Fibroblast of skin of right biceps (primary cell): ENCODE data around the gene JUNB.

Source experiments
- DNase-seq: peaks from one replicate; pipeline ENCODE4 v3.0.0-alpha.2; 2013

Gene JUNB

DNA sequence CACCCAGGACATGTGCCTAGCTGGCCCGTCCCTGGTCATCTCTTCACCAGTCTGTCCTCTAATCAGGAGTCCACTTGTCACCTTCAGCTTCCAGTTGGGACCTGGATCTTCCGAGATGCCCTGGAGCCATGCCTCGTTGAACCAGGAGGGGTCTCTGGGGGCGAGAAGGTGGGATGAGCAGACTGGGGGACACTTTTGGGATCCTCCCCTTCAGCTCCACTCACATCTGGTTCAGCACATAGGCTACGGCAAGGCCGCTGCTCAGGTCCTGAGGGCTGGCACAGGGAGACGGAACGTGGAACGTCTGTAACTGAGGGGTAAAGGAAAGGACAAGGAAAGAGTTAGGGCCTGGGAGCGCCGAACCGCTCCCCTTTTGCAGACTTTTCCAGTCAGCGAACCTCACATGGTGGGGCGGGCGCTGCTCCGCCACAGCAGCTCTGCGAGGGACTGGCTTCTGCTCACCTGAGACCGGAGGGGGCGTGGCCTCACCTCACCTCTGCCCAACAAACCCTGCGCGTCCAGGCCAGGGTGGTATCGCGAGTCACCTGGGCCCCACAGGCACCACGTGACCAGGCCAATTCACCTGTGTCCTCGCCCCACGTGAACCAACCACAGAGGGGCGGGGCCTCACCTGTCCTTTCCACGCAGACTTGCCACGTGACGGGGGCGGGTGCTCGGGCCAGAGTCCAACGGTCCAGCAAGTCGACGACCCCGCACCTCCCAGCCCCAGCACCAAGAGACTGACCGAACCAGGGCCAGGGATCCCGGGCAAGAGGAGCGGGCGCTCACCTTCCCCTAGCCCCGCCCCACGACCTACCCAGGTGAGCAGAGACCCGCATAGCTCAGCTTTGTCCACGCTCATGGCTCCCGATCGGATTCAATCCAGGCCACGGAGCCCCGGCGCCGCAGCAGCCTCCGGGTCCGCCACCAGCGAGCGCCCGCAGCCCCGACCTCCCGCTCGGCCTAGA lies 16.4 kb upstream of the JUNB start, which contains the start of gene HOOK2:
TSS of gene HOOK2 (minus strand) at position 965 of the 968 bp plus-strand sequence. CDS start at position 862, 103 bp downstream.
- no peak for DNase-seq

DNA sequence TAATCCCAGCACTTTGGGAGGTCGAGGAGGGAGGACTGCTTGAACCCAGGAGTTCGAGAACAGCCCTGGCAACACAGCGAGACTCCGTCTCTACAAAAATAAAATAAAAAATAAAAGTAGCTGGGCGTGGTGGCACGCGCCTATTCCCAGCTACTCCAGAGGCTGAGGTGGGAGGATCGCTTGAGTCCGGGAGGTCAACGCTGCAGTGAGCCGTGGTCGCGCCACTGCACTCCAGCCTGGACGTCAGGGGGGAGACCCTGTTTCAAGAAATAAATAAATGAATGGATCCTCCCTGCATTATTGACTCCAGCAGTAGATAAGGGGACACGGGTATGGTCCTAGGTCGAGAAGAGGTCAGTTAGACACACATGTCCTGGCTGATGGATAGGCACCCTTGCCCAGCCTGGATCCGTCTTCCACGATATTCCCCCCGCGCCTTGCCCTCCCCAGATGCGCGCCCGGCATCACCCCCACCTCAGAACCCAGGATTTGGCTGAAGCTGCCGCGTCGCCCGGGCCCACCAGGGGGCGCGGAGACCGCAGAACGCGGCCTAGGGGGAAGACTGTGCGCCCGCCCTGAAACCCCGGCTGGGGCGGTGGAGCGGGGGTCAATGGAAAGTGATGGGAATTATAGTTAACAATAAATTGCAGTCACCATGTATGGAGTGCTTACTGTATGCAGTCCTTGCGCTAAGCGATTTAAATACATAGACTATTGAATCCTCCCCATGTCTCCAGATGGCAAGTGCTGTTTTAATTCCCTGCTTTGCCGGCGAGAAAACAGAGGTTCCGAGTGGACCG lies 13.9 kb upstream of the JUNB start:
- peak; percentile 81 for DNase-seq

DNA sequence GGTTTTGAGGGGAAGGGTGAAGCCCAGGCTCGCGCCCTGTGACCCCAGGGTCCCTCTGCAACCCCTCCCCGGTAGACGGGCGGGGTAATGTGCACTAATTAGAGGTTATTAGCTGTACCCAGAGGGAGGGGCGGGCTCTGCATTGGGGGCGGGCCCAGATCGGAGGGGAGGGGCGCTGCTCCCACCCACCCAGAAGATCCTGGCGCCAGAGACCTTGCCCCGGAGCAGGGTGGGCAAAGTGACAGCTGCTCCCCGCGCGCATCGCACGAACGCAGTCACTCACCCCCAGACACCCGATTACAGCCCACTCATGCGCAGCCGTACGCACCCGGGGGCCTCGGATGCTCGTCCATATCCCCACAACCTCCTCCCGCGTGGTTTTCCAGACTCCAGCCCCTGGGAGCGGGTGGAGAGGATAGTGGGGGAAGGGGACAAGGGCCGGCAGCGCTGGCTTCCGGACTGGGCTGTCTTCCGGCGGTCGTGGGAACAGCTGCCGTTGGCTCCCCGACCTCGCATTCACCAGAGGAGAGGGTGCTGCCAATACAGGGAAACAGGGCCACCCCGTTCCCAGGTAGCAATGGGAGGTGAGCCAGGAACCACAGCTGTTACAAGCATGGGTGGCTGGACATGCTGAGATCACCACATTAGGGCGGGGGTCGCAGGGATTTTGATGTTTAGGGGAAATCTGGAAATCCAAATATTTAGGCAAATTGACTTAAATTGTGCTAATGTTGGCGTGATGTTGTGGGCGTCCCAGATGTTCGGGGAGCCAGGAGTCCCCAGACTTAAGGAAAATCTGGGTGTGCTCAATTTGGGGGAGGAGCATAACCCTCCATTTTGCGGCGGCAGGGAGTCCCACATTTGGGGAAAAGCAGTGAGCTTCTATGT lies 13.0 kb upstream of the JUNB start:
- peak; percentile 77 for DNase-seq

DNA sequence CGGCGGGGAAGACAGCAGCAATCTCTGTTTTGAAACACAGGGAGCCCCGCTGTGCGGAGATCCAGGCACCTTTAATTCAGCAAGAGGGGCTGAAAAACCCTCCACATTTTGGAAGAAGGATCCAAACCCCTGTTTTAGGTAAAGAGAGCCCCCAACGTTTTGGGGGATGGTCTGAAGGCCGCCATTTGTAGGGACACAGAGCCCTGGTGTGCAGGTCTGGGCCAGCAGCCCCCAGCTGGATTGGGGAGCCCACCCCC lies 12.5 kb upstream of the JUNB start:
- DNase-seq = no peak

DNA sequence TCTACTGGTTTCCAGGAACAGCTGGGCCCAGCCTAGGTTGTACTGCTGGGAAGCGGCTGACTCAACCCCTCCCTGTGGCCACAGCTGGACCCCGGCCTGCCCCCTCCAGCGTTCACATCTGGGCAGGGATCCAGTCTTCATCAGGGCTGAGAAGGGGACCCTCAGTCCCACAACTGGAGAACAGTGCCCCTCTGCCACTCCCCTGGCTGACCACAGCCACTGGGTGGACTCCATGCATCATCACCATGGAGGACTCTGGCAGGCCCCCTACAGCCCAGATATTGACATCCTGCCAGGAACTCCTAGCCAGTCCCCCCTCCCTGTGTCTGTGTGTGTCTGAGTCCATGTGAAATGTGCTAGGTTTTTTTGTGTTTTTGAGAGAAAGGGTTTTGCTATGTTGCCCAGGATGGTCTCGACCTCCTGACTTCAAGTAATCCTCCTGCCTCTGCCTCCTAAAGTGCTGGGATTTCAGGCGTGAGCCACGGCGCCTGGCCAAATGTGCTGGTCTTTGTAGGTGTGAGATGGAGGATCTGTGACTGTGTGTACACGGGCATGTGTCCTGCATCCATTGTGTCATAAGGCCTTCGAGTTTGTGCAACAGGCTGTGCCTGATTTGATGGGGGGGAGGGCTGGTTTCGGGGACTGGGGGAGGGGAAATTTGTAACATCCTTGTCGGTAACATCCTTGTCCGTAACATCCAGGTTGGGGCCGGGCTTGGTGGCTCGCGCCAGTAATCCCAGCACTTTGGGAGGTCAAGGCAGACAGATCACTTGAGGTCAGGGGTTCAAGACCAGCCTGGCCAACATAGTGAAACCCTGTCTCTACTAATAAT lies 11.9 kb upstream of the JUNB start:
- peak; percentile 86 for DNase-seq

DNA sequence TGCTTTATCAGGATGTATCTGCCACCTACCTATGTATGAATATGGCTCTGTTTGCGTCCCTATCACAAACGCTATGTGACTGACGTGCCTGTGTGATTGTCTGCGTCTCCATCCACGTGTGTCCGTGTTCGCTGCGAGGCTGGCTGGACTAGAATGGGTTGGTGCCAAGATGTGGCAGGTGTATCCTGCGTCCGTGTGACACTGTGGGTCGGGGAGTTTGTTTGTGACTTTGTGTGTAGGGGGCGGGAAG lies 9.2 kb upstream of the JUNB start:
- no peak for DNase-seq

DNA sequence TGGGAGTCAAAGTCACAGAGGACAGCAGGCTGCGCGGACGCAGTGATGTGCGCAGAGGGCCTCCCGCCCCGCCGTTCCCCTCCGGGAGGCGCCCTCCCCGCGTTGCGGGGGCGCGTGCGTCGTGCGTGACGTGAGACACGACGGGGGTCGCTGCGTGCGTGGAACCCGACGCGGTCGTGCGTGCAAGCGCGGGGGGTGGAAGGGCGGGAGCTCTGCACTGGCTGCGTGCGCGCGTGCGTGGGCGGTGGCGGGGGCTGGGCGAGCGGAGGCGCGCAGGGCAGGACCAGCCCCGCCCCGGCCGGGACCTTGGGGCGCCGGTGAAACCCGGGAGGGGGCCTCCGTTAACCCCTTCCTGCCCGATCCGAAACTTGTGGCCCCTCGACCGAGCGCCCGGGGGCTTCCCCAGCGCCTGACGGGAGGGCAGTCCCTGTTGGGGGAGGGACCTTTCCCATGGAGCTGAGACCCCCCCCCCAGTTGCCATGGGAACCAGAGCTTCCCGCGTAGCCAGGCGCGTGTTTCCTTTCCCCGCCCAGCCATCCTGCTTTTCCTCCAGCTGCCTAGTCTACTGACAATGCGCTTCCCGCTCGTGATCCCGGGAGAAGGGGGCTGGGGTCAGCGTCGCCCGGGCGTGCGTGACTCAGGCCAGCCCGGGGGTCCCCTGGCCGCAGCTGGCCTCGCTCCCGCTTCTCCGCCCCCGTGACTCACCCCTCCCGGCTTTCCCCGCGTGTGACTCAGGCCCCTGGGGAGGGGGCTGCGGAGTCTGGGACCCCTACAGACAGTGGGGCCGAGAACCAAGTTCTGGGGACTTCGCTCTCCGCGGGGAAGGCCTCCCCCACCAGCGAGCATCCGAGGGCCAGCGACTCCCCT lies 8.6 kb upstream of the JUNB start:
- DNase-seq = peak; percentile 91

DNA sequence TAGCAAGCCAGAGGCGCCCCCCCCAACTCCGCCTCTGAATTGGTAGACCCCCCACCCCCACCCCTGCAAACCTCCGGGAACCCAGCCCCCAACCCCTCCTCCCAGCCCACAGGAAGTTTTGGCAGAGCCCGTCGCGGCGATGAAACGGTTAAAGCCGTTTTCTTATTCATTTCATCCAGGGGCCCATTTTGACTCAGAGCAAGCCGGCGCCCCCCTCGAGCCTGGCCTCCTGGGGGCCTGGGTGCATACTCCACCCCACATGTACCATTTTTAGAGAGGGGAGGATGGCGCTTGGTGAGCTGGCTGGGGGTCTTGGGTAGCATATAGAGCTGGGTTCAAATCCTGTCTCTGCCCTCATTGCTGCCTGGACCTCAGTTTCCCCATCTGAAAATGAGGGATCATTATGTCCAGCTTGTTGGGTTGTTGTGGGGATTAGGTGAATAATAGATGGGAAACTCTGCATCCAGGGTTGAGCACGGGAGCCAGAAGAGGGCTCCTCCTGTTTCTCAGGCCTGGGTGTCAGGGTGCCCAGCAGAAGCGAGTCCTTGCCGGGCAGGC lies 7.9 kb upstream of the JUNB start:
- DNase-seq = peak; percentile 78

DNA sequence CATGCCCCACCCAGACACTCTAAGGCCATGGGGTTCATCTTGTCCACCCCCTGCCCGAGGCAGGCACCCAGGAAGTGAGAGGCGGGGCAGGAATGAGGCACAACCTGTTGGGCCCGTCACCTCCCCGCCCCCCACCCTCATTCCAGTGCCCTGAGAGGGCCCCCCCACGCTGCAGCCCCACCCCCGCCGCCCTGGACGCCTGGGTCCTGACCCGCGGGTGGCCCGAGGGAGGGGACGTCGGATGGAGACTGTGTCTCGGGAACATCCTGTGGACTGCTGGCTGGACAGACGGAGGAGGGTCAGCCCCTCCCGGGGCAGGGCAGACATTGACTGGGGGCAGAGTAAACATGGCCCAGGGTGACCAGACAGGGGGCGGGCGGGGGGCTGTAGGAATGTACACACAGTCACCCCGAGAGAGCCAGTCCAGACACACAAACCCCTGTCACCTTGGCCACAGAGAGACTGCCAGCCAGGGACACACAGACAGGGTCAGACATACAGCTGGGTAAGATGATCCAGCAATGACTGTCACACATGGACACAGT lies 7.4 kb upstream of the JUNB start:
- no peak for DNase-seq

DNA sequence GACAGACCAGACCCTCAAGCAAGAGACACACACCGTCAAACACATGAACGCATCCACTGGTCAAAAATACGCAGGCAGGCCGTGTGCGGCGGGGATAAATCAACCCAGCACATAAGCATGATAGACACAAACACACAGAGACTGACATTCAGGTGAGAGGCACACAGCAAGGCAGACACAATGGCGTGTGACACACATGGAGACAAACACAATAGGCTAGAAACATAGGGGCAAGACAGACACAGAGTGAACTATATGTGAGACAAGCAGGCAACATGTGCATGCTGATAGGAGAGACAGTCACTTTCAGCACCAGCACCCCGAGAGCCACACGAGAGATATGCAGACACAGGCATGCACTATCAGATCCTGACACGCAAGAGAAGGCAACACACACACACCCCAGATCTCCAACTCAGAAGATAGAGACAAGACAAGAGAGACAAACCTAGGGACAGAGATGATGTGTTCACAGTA lies 6.9 kb upstream of the JUNB start:
- peak; percentile 32 for DNase-seq

DNA sequence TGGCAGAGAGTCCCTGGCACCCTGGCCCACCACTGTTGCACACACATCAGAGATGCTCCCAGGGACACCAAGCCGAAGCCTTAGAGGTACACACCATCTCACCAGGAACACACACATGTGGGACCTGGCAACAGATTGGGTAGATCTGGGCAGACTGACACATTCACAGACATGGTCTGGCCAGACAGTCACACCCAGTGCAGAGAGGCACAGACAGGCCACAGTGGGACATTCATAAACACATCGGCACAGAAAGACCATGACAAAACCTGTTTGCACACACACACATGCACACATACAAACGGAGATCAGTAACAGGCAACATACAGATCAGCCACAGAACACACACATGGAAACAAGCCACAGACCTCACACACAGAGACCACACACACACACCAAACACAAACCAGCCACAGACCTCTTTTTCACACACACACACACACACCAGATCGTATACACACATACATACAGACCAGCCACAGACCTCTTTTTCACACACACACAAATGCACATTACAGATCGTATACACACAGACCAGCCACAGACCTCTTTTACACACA lies 6.3 kb upstream of the JUNB start:
- peak; percentile 43 for DNase-seq

DNA sequence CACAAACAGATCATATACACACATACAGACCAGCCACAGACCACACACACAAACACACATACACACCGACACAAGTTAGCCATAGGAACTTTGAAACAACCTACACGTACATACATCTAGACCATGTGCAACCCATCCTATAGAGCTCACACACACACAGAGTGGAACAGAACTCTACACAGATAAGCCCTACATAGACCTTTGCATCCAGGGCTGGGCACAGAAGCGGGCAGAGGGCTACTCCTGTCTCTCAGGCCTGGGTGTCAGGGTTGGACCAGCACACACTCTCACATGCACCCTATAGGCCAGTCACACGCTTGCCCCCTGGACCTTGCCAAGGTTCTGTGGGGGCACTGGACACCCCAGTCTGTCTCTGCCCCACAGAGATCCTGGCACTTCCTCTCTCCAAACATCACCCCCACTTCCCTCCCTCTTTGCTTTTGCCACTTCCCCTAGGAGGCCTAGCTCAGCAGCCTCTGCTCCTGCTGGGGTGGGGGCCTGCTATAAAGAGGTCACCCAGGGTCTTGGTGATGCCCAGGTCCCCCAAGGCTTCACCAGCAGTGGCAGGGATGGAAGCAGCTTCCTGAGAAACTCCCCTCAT lies 5.8 kb upstream of the JUNB start:
- DNase-seq = no peak

DNA sequence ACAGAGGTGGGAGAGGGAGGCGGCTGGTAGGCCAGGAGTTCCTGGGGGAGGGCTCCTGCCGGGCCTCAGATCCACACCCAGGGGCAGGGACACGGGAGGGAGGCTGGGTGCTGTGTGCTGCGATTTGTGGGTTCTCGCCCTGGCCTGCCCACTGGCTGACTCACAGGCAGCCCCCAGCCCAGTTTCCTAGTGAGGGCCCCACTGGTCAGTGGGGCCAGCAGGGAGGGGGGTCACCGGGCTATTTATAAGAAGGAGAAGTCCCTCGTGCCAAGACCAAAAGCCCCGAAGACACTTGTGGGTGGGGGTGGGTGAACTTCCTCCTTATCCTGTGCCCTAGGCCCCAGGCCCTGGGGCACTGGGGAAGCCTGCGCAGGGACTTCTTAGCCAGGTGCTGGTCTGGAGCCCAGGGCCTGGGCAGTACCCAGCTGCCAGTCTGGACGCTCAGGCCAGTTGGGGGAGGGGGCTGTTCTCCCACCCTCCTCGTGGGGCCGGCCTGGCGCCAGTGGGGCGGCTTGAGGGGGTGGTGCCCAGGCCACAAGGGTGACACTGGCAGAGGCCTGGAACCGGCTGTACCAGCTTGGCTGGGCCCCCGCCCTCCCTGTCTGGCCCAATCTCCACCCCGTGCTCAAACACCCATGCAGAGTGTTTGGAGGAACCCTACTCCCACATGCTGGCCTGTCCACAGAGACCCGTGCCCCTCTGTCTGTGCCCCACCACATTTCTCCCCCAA lies 5.0 kb upstream of the JUNB start:
- no peak for DNase-seq

DNA sequence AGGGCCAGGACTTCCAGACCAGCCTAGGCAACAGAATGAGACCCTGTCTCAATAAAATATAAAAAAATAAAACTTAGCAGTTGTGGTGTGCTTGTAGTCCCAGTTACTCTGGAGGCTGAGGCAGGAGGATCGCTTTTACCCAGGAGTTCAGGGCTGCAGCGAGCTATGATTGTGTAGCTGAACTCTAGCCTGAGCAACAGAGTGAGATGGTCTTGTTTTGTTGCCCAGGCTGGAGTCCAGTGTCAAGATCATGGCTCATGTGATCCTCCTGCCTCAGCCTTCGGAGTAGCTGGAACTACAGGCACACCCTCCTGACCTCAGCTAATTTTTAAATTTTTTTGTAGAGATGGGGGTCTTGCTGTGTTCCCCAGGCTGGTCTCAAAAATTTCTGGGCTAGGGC lies 4.3 kb upstream of the JUNB start:
- DNase-seq = no peak

DNA sequence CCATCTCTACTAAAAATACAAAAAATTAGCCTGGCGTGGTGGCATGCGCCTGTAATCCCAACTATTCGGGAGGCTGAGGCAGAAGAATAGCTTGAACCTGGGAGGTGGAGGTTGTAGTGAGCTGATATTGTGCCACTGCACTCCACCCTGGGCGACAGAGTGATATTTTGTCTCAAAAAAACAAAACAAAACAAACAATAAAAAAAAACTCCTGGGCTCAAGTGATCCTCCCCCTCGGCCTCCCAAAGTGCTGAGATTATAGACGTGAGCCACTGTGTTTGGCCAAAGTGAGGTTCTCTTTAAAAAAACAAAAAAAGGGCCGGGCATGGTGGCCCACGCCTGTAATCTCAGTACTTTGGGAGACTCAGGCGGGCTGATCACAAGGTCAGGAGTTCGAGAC lies 3.8 kb upstream of the JUNB start:
- no peak for DNase-seq

DNA sequence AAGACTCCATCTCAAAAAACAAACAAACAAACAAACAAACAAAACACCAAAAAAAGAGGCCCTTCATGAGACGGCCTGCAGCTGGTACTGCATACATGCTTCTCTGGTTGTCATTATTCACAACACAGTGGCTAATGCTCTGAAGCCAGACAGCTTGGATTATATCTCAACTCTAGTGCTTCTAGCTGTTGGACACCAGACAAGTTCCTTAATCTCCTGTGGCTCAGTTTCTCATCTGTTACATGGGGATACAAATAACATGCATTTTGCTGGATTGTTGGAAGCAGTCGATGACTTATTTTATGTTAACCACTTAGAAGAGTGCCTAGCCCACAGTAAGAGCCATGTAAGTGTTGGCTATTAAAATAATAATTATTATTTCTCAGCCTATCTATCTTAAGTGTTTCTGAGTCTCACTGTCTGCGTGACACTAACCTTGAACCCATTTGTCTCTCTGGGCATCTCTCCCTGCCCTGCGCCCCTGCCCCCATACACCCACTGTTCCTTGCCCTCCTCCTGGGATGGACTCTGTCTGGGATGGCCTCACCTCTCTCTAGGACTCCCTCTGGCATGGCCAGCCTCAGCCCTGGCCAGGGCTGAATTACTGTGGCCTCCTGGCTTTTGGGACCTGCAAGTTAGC lies 3.1 kb upstream of the JUNB start:
- DNase-seq = no peak

DNA sequence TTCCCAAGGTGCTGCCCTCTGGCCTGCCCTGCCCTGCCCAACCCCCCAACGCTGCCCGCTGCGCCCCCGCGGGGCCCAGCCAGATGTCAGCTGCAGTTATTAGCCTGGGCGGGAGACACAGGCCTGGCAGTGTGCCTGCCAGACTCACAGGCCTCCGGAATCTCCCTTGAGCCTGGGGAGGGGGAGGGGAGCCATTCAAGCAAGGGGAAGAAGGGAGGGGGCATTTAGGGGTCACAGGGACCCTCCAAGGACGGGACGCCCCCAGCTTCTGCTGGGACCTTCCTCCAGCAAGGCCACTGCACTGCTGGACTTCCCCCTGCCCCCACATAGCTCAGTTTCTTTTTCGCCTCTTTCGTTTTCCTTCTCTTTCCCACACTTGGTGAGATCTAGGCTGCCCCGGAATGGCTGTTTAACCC lies 2.6 kb upstream of the JUNB start:
- DNase-seq = peak; percentile 81

DNA sequence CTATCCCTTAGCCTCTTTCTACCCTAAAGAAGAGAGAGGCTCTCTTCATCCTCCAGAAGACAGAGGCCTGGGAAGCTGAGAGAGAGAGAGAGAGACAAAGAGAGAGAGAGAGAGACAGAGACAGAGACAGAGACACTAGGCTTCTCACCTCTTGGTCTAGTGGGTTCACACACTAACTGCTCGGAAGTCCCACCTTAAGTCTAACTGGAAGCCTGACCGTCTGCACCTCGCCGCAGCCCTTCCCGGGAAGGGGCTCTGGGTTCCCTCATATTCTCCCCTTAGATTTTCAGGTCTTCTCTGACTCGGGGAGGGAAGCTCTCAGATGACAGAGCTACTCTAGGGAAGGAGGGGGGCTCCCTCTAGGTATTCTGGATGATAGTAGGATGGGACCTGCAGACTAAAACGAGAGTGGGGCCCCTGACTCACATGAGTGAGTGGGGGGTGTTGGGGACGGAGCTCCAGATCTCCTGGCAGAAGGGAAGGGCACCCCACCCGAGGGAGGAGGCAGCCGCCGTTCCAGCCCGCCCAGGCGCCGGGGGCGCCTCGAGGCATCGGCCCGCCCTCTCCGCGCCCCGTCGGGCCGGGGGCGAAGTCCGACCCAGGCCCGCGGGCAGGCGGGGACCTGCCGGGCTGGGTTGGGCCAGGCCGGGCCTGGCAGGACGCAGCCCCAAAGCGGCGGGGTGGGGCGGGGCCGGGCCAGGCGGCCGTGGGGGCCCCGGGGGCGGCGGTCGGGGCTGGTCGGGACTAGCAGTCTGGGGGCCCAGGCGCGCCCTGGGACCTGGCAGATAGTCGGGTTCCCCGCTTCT lies 2.0 kb upstream of the JUNB start:
- peak; percentile 37 for DNase-seq
